T-helper 17 cell (primary cell): ENCODE results near the gene LRIG1. TPM values are rescaled to one million over a fixed set of nuclear protein-coding genes. Genes with fewer than 3 reads are reported as not detected.
A peak's percentile ranks its signal among the peaks of the same experiment; 100 is the strongest.

Source experiments
- ATAC-seq: fragments of 150-1000 bp; cut with Tn5 transposase; 2 replicates; pipeline ENCODE4 v1.10.0; 2021; ENCODE audit warnings: mild to moderate bottlenecking, moderate library complexity
- DNase-seq, 3 donors: peaks; one replicate each; pipeline versions ENCODE4 v3.0.0 to v3.0.0-alpha.2; 2020 to 2021
- H3K9me3 ChIP-seq: one replicate; pipeline ENCODE4 v1.7.0; 2013; ENCODE audit warnings: low read length, mild to moderate bottlenecking; ENCODE audit not compliant: control insufficient read depth, poor library complexity, severe bottlenecking
- H3K27ac Mint-ChIP-seq: one replicate; pipeline ENCODE4 v1.8.0; 2022; ENCODE audit warnings: mild to moderate bottlenecking, moderate library complexity, mixed read lengths
- H3K27me3 Mint-ChIP-seq: one replicate; pipeline ENCODE4 v1.8.0; 2022; ENCODE audit warnings: mixed read lengths
- H3K36me3 Mint-ChIP-seq: one replicate; pipeline ENCODE4 v1.8.0; 2022; ENCODE audit warnings: low read depth, mixed read lengths
- H3K4me1 Mint-ChIP-seq: one replicate; pipeline ENCODE4 v1.8.0; 2022; ENCODE audit warnings: mild to moderate bottlenecking, mixed read lengths
- H3K4me3 Mint-ChIP-seq: one replicate; pipeline ENCODE4 v1.8.0; 2022; ENCODE audit warnings: mild to moderate bottlenecking, moderate library complexity, mixed read lengths
- total RNA-seq, 4 donors: library from RNA in 2 of 4; stranded (reverse) in 2 of 4; gene quantifications; one replicate each; pipeline ENCODE4 v1.2.3 and lab custom pipeline; 2022 to 2026

Gene LRIG1
- total RNA-seq, 2 donors from 2014 or later = 57.8 to 63.4 TPM

GRCh38 chr3:66399529-66400232 is 101.1 kb downstream of the LRIG1 start:
- peaks cover 9% of the 10 kb centered on the region for H3K4me1 Mint-ChIP-seq
- H3K4me3 Mint-ChIP-seq = no peak overlapping the region
- H3K36me3 Mint-ChIP-seq = peaks cover 2% of the 10 kb centered on the region
- peak overlapping the region; percentile 39 for H3K27ac Mint-ChIP-seq
- ATAC-seq (no peak), DNase-seq (no peak)
- H3K9me3 ChIP-seq = no peaks in the 10 kb centered on the region
- no peaks in the 10 kb centered on the region for H3K27me3 Mint-ChIP-seq

GRCh38 chr3:66398228-66399025 is 102.4 kb downstream of the LRIG1 start:
- peaks cover 22% of the 10 kb centered on the region for H3K4me1 Mint-ChIP-seq

GRCh38 chr3:66397745-66398144 is 103.1 kb downstream of the LRIG1 start:
- peak overlapping the region; percentile 76 for H3K27ac Mint-ChIP-seq
- DNase-seq (no peak), ATAC-seq (no peak)
- no peak overlapping the region for H3K4me3 Mint-ChIP-seq
- no peaks in the 10 kb centered on the region for H3K27me3 Mint-ChIP-seq
- H3K36me3 Mint-ChIP-seq = peaks cover 2% of the 10 kb centered on the region
- H3K4me1 Mint-ChIP-seq = peaks cover 27% of the 10 kb centered on the region
- no peaks in the 10 kb centered on the region for H3K9me3 ChIP-seq

More at GRCh38 chr3:66398228-66399025, 102.4 kb downstream of the LRIG1 start:
- H3K4me3 Mint-ChIP-seq = peak overlapping the region; percentile 19
- H3K27ac Mint-ChIP-seq = peak overlapping the region; percentile 76
- ATAC-seq = no peak
- DNase-seq = no peak
- H3K27me3 Mint-ChIP-seq = no peaks in the 10 kb centered on the region
- H3K9me3 ChIP-seq = no peaks in the 10 kb centered on the region
- peaks cover 2% of the 10 kb centered on the region for H3K36me3 Mint-ChIP-seq

GRCh38 chr3:66396888-66397287 is 103.9 kb downstream of the LRIG1 start:
- H3K27ac Mint-ChIP-seq = no peak overlapping the region
- no peak for DNase-seq
- peaks cover 36% of the 10 kb centered on the region for H3K4me1 Mint-ChIP-seq
- no peak for ATAC-seq
- H3K9me3 ChIP-seq = no peaks in the 10 kb centered on the region
- H3K4me3 Mint-ChIP-seq = no peak overlapping the region
- peaks cover 8% of the 10 kb centered on the region for H3K36me3 Mint-ChIP-seq
- no peaks in the 10 kb centered on the region for H3K27me3 Mint-ChIP-seq

GRCh38 chr3:66396161-66396760 is 104.6 kb downstream of the LRIG1 start:
- H3K36me3 Mint-ChIP-seq = peaks cover 10% of the 10 kb centered on the region
- no peaks in the 10 kb centered on the region for H3K9me3 ChIP-seq
- ATAC-seq (no peak), DNase-seq (no peak)
- H3K27me3 Mint-ChIP-seq = no peaks in the 10 kb centered on the region
- no peak overlapping the region for H3K27ac Mint-ChIP-seq
- peaks cover 38% of the 10 kb centered on the region for H3K4me1 Mint-ChIP-seq
- H3K4me3 Mint-ChIP-seq = no peak overlapping the region

DNA sequence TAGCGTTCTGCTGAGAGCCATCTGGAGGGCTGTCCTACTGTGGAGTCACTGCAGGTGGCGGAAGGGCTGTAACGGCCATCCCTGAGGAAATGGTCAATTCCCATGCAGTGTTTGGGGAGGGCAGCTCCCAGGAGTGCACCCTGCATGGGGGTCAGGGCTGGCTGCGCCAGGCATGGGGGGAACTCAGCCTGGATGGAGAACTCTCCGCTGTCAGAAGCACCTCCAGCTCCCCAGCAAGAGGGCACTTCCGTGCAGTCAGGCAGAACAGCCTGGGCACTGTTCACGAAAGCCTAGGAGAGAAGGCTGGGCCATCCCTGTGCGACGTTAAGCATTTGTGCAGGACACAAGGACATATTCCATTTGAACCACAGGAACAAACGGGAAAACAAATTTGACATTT is 105.2 kb downstream of the LRIG1 start:
- ATAC-seq (no peak), DNase-seq (no peak)
- peak overlapping the region; percentile 95 for H3K27ac Mint-ChIP-seq
- no peaks in the 10 kb centered on the region for H3K9me3 ChIP-seq
- no peaks in the 10 kb centered on the region for H3K27me3 Mint-ChIP-seq
- peaks cover 38% of the 10 kb centered on the region for H3K4me1 Mint-ChIP-seq
- peaks cover 10% of the 10 kb centered on the region for H3K36me3 Mint-ChIP-seq
- H3K4me3 Mint-ChIP-seq = no peak overlapping the region

DNA sequence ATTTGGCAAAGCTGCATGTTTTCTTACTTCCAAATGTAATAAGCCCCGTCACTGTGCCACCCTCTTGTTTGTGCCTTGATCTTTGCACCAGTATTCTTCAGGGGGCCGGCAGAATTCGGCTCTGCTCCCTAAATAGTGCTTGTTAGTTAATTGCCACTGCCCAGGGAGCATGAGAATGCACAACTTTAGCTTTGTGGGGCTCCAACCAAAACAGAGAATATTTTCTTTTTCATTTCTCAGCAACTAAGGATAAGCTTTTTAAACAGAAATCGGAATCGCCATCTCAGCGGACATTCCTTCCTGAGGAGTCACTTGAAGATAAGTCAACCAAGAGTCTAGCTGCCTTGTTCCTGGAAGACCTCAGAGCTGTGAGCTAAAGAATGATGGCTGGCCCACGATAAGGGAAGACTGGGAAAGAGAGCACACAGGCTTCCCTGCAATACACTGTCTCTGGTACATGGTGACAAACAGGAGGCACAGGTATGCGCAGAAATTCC is 106.0 kb downstream of the LRIG1 start:
- H3K4me1 Mint-ChIP-seq = peaks cover 38% of the 10 kb centered on the region
- H3K9me3 ChIP-seq = no peaks in the 10 kb centered on the region
- peaks cover 10% of the 10 kb centered on the region for H3K36me3 Mint-ChIP-seq
- no peaks in the 10 kb centered on the region for H3K27me3 Mint-ChIP-seq
- peak overlapping the region; percentile 95 for H3K27ac Mint-ChIP-seq
- no peak for DNase-seq
- peak overlapping the region; percentile 86 for H3K4me3 Mint-ChIP-seq
- ATAC-seq = no peak

- ATAC-seq (peak; percentile 97), DNase-seq (peak in 2 of 3 donors; percentile 17 to 37)
- Mint-ChIP-seq H3K36me3 (peaks cover 10% of the 10 kb centered on the region), H3K4me1 (peaks cover 42% of the 10 kb centered on the region), H3K27ac (peak overlapping the region; percentile 95), H3K4me3 (peak overlapping the region; percentile 86), H3K27me3 (no peaks in the 10 kb centered on the region)
- H3K9me3 ChIP-seq = no peaks in the 10 kb centered on the region
Observed at GRCh38 chr3:66394019-66394752, 106.6 kb downstream of the LRIG1 start.

DNA sequence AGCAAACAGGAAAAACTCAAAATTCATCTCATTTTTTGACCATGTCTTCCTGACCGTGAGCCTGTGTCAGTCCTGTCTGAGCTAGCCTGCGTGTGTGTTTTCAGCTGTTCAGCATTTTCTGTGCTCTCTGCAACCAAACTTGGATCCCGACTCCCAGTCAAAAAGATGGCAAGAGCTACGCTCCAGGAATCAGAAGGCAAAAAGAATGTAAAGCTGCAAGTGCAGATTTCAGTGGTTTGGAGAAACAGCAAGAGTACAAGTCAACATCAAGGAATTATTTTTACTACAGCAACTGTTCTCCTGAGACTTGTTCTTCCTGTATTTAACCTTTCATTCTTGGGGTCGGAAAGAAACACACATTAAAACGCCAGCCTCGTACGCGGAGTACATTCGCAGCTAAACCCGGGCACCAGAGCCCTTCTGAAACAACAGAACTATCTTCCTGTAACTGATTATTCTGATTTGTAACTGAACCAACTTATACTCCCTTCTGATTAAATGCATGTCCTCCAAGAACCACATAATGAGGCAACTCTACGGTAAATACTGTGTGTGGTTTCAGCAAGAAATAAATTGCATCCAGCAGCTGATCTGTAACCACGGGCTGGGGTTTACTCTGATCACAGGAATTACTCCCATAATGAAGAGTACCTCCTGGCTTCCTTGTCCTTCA is 107.4 kb downstream of the LRIG1 start:
- Mint-ChIP-seq H3K27me3 (no peaks in the 10 kb centered on the region), H3K27ac (peak overlapping the region; percentile 95), H3K4me3 (peak overlapping the region; percentile 86), H3K36me3 (peaks cover 10% of the 10 kb centered on the region), H3K4me1 (peaks cover 44% of the 10 kb centered on the region)
- no peaks in the 10 kb centered on the region for H3K9me3 ChIP-seq
- DNase-seq = no peak
- peak; percentile 70 for ATAC-seq

- DNase-seq (no peak), ATAC-seq (no peak)
- H3K36me3 Mint-ChIP-seq = peaks cover 11% of the 10 kb centered on the region
- peak overlapping the region; percentile 95 for H3K27ac Mint-ChIP-seq
- peak overlapping the region; percentile 86 for H3K4me3 Mint-ChIP-seq
- H3K27me3 Mint-ChIP-seq = no peaks in the 10 kb centered on the region
- no peaks in the 10 kb centered on the region for H3K9me3 ChIP-seq
- H3K4me1 Mint-ChIP-seq = peaks cover 47% of the 10 kb centered on the region
Observed at GRCh38 chr3:66392966-66393332, 107.9 kb downstream of the LRIG1 start.

DNA sequence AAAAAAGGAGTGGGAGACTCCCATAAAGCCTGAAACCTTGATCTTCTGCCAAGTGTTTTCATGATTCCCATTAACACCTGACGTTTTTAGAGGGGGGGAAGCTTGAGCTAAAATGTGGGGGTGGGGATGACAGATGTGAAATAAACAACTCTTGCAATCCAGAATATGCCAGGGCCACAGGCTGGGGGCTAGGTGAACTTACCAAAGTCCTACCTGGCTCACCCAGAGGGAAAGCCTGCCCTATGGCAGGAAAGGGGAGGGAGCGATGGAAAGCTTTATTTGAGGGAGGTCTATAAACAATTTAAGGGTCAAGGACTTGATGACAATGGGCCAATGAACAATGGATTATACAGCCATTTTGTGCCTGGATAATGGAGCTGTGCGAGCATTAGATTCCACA is 108.3 kb downstream of the LRIG1 start:
- no peaks in the 10 kb centered on the region for H3K27me3 Mint-ChIP-seq
- peaks cover 11% of the 10 kb centered on the region for H3K36me3 Mint-ChIP-seq
- H3K9me3 ChIP-seq = no peaks in the 10 kb centered on the region
- no peak for DNase-seq
- H3K27ac Mint-ChIP-seq = peak overlapping the region; percentile 95
- H3K4me3 Mint-ChIP-seq = peak overlapping the region; percentile 86
- ATAC-seq = no peak
- peaks cover 46% of the 10 kb centered on the region for H3K4me1 Mint-ChIP-seq

- no peak for ATAC-seq
Observed at GRCh38 chr3:66390013-66390412, 110.8 kb downstream of the LRIG1 start.

More at GRCh38 chr3:66390013-66390412, 110.8 kb downstream of the LRIG1 start:
- H3K9me3 ChIP-seq = no peaks in the 10 kb centered on the region
- DNase-seq = no peak
- Mint-ChIP-seq H3K27me3 (no peaks in the 10 kb centered on the region), H3K36me3 (peaks cover 11% of the 10 kb centered on the region), H3K27ac (peak overlapping the region; percentile 71), H3K4me3 (no peak overlapping the region), H3K4me1 (peaks cover 46% of the 10 kb centered on the region)
